ENCODE measurements around the gene GPRIN3. TPM values are rescaled to one million over a fixed set of nuclear protein-coding genes. Genes with fewer than 3 reads are reported as not detected.

The GPRIN3 gene
- total RNA-seq, 1 experiment from 2014 or later, result 0.48 TPM

GRCh38 chr4:89197920-89198319 lies 109.7 kb downstream of the GPRIN3 start:
- H3K9ac ChIP-seq (ENCODE audit: extremely low read depth, insufficient read length, low read length), result no peak overlapping the region
- H3K14ac ChIP-seq (ENCODE audit: insufficient read depth, low read length), result no peak overlapping the region
- H3K23me2 ChIP-seq (ENCODE audit: insufficient read length, low read depth, low read length, poor library complexity, severe bottlenecking), result no peaks in the 10 kb centered on the region
- no peak overlapping the region for H3K56ac ChIP-seq (ENCODE audit: insufficient read length, low read depth, low read length)
- H2AFZ ChIP-seq (ENCODE audit: low read length), result no peak overlapping the region
- H3K36me3 Mint-ChIP-seq (ENCODE audit: insufficient read depth in 1 of 3, low read depth in 3 of 3), result no peaks in the 10 kb centered on the region; a peak in 1 of 7 replicates
- no peak overlapping the region for H2BK5ac ChIP-seq (ENCODE audit: insufficient read length, low read length)
- H4K5ac ChIP-seq (ENCODE audit: insufficient read length, low read depth, low read length), result no peak overlapping the region
- H3K27ac ChIP-seq (ENCODE audit: insufficient read length, low read depth, low read length), result no peak overlapping the region
- H3K27me3 ChIP-seq (ENCODE audit: insufficient read depth, low read length), result no peaks in the 10 kb centered on the region
- no peak overlapping the region for H2BK20ac ChIP-seq (ENCODE audit: low read depth, low read length, poor library complexity, severe bottlenecking)
- no peaks in the 10 kb centered on the region for H3K79me1 ChIP-seq (ENCODE audit: insufficient read depth, low read depth, low read length, poor library complexity, severe bottlenecking)
- H3K9me3 ChIP-seq (ENCODE audit: control insufficient read depth, low read depth, low read length), result no peaks in the 10 kb centered on the region
- H3K4me2 ChIP-seq (ENCODE audit: insufficient read depth, insufficient read length, low read length), result no peak overlapping the region
- H2BK120ac ChIP-seq (ENCODE audit: low read depth, low read length, poor library complexity, severe bottlenecking), result no peak overlapping the region
- H3T11ph ChIP-seq (ENCODE audit: low read length), result no peak overlapping the region
- no peak for DNase-seq
- H3K4ac ChIP-seq (ENCODE audit: low read depth, low read length), result no peak overlapping the region
- H3K4me1 Mint-ChIP-seq, result peaks cover 23 to 24% of the 10 kb centered on the region in 2 experiments
- no peak overlapping the region for H2BK15ac ChIP-seq (ENCODE audit: low read depth, low read length)
- no peaks in the 10 kb centered on the region; the same call in 1 of the 2 replicates for H3K27me3 Mint-ChIP-seq (ENCODE audit: low read depth)
- no peak overlapping the region for H3K23ac ChIP-seq (ENCODE audit: insufficient read length, low read depth, low read length)
- no peak overlapping the region for H2AK5ac ChIP-seq (ENCODE audit: insufficient read length, low read length)
- no peak overlapping the region; a peak in 1 of 7 replicates for H3K27ac Mint-ChIP-seq
- no peaks in the 10 kb centered on the region for H4K20me1 ChIP-seq (ENCODE audit: control insufficient read depth, insufficient read depth, insufficient read length)
- no peaks in the 10 kb centered on the region for H3K4me1 ChIP-seq (ENCODE audit: insufficient read depth, low read length)
- no peaks in the 10 kb centered on the region for H3K79me2 ChIP-seq (ENCODE audit: insufficient read depth, low read length)
- no peak overlapping the region for H2BK12ac ChIP-seq (ENCODE audit: insufficient read length, low read depth, low read length)
- H4K8ac ChIP-seq (replicated peaks; ENCODE audit: insufficient read length, low read depth, low read length), result no peak overlapping the region
- no peaks in the 10 kb centered on the region; a peak in 1 of 5 replicates for H3K9me3 Mint-ChIP-seq
- no CpG with 5 or more reads among the region's 2 CpGs for WGBS (ENCODE audit: extremely low coverage, insufficient read length, low lambda C conversion rate)
- H3K4me3 Mint-ChIP-seq, result no peak overlapping the region
- no peak overlapping the region for H4K91ac ChIP-seq (ENCODE audit: insufficient read length, low read depth, low read length)
- no peak overlapping the region for H3K18ac ChIP-seq (ENCODE audit: insufficient read length, low read depth, low read length)
- TF ChIP-seq CTCF (conservative IDR thresholded peaks at IDR 0.05), result no peak

Measured in H9 (cell line).